WTC11 (cell line): ENCODE results near the gene BEX4.

Experiments used
- FOXK1 ChIP-seq: sonication (generic); formaldehyde crosslinking; IDR thresholded peaks from 2 replicates; pipeline ENCODE4 v1.8.0; 2022; ENCODE audit warnings: mild to moderate bottlenecking, moderate library complexity, missing genetic modification reagents
- MXD4 ChIP-seq: fragments of 250-450 bp; sonication (Bioruptor Pico); IDR thresholded peaks from 2 replicates; pipeline ENCODE4 v1.8.0; 2021; ENCODE audit warnings: mild to moderate bottlenecking, moderate library complexity, borderline replicate concordance
- SMAD4 ChIP-seq: sonication (generic); formaldehyde crosslinking; IDR thresholded peaks from 2 replicates; pipeline ENCODE4 v1.8.0; 2022; ENCODE audit warnings: mild to moderate bottlenecking, missing genetic modification reagents
- TEAD4 ChIP-seq: sonication (generic); formaldehyde crosslinking; IDR thresholded peaks from 2 replicates; pipeline ENCODE4 v1.8.0; 2022; ENCODE audit warnings: mild to moderate bottlenecking, missing genetic modification reagents
- ZNF138 ChIP-seq: sonication (generic); formaldehyde crosslinking; conservative IDR thresholded peaks from 2 replicates; pipeline ENCODE4 v1.8.1; 2022; ENCODE audit warnings: mild to moderate bottlenecking, moderate library complexity, missing genetic modification reagents
- TF ChIP-seq, protein P1 (sequence below): fragments of 200-600 bp; IDR thresholded peaks from 2 replicates; pipeline ENCODE4 v1.8.0; 2022; ENCODE audit warnings: antibody characterized with exemption
- TF ChIP-seq, protein P2 (sequence below): fragments of 250-450 bp; sonication (Bioruptor Pico); IDR thresholded peaks from 2 replicates; pipeline ENCODE4 v1.9.0; 2021; ENCODE audit warnings: mild to moderate bottlenecking
- TF ChIP-seq, protein P3 (sequence below): sonication (generic); formaldehyde crosslinking; IDR thresholded peaks from 2 replicates; pipeline ENCODE4 v1.8.0; 2022; ENCODE audit warnings: mild to moderate bottlenecking, missing genetic modification reagents
- TF ChIP-seq, protein P4 (sequence below): sonication (generic); formaldehyde crosslinking; IDR thresholded peaks from 2 replicates; pipeline ENCODE4 v1.8.0; 2022; ENCODE audit warnings: mild to moderate bottlenecking, missing genetic modification reagents
- TF ChIP-seq, protein P5 (sequence below): sonication (generic); formaldehyde crosslinking; IDR thresholded peaks from 2 replicates; pipeline ENCODE4 v1.8.1; 2022; ENCODE audit warnings: mild to moderate bottlenecking, missing genetic modification reagents, moderate library complexity, borderline replicate concordance
- TF ChIP-seq, protein P6 (sequence below): sonication (generic); formaldehyde crosslinking; conservative IDR thresholded peaks from 2 replicates; pipeline ENCODE4 v1.8.1; 2022; ENCODE audit warnings: mild to moderate bottlenecking, missing genetic modification reagents

DNA sequence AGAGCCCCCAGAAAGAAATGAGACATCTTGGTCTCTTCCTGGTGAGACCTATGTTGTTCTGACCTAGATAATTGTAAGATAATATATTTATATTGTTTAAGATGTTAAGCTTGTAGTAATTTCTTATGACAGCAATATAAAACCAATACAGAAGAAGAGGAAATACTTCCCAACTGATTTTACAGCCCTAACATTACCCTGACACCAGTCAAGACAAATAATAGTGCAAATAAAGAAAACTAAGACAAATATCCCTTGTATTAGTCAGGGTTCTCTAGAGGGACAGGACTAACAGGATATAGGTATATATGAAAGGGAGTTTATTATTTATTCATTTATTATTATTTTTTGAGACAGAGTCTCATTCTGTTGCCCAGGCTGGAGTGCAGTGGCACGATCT, 21.4 kb downstream of the BEX4 start:
- TF ChIP-seq, protein P1, sequence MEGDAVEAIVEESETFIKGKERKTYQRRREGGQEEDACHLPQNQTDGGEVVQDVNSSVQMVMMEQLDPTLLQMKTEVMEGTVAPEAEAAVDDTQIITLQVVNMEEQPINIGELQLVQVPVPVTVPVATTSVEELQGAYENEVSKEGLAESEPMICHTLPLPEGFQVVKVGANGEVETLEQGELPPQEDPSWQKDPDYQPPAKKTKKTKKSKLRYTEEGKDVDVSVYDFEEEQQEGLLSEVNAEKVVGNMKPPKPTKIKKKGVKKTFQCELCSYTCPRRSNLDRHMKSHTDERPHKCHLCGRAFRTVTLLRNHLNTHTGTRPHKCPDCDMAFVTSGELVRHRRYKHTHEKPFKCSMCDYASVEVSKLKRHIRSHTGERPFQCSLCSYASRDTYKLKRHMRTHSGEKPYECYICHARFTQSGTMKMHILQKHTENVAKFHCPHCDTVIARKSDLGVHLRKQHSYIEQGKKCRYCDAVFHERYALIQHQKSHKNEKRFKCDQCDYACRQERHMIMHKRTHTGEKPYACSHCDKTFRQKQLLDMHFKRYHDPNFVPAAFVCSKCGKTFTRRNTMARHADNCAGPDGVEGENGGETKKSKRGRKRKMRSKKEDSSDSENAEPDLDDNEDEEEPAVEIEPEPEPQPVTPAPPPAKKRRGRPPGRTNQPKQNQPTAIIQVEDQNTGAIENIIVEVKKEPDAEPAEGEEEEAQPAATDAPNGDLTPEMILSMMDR, result no peak
- TF ChIP-seq, protein P2, sequence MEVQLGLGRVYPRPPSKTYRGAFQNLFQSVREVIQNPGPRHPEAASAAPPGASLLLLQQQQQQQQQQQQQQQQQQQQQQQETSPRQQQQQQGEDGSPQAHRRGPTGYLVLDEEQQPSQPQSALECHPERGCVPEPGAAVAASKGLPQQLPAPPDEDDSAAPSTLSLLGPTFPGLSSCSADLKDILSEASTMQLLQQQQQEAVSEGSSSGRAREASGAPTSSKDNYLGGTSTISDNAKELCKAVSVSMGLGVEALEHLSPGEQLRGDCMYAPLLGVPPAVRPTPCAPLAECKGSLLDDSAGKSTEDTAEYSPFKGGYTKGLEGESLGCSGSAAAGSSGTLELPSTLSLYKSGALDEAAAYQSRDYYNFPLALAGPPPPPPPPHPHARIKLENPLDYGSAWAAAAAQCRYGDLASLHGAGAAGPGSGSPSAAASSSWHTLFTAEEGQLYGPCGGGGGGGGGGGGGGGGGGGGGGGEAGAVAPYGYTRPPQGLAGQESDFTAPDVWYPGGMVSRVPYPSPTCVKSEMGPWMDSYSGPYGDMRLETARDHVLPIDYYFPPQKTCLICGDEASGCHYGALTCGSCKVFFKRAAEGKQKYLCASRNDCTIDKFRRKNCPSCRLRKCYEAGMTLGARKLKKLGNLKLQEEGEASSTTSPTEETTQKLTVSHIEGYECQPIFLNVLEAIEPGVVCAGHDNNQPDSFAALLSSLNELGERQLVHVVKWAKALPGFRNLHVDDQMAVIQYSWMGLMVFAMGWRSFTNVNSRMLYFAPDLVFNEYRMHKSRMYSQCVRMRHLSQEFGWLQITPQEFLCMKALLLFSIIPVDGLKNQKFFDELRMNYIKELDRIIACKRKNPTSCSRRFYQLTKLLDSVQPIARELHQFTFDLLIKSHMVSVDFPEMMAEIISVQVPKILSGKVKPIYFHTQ (CRISPR knock-in tag), result no peak
- TF ChIP-seq, protein P3, sequence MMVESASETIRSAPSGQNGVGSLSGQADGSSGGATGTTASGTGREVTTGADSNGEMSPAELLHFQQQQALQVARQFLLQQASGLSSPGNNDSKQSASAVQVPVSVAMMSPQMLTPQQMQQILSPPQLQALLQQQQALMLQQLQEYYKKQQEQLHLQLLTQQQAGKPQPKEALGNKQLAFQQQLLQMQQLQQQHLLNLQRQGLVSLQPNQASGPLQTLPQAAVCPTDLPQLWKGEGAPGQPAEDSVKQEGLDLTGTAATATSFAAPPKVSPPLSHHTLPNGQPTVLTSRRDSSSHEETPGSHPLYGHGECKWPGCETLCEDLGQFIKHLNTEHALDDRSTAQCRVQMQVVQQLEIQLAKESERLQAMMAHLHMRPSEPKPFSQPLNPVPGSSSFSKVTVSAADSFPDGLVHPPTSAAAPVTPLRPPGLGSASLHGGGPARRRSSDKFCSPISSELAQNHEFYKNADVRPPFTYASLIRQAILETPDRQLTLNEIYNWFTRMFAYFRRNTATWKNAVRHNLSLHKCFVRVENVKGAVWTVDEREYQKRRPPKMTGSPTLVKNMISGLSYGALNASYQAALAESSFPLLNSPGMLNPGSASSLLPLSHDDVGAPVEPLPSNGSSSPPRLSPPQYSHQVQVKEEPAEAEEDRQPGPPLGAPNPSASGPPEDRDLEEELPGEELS (CRISPR knock-in tag), result no peak
- no peak for TF ChIP-seq ZNF138 (CRISPR knock-in tag)
- TF ChIP-seq MXD4, result no peak
- TF ChIP-seq, protein P4, sequence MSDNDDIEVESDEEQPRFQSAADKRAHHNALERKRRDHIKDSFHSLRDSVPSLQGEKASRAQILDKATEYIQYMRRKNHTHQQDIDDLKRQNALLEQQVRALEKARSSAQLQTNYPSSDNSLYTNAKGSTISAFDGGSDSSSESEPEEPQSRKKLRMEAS (CRISPR knock-in tag), result no peak
- TF ChIP-seq TEAD4, result no peak
- TF ChIP-seq, protein P5, sequence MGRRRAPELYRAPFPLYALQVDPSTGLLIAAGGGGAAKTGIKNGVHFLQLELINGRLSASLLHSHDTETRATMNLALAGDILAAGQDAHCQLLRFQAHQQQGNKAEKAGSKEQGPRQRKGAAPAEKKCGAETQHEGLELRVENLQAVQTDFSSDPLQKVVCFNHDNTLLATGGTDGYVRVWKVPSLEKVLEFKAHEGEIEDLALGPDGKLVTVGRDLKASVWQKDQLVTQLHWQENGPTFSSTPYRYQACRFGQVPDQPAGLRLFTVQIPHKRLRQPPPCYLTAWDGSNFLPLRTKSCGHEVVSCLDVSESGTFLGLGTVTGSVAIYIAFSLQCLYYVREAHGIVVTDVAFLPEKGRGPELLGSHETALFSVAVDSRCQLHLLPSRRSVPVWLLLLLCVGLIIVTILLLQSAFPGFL (CRISPR knock-in tag), result no peak
- TF ChIP-seq, protein P6, sequence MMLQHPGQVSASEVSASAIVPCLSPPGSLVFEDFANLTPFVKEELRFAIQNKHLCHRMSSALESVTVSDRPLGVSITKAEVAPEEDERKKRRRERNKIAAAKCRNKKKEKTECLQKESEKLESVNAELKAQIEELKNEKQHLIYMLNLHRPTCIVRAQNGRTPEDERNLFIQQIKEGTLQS (CRISPR knock-in tag), result no peak
- TF ChIP-seq FOXK1 (CRISPR knock-in tag), result no peak
- TF ChIP-seq SMAD4 (CRISPR knock-in tag), result no peak
